Left colon (tissue), 2 donors: ENCODE results near the gene DCDC2. TPM values are rescaled to one million over a fixed set of nuclear protein-coding genes. Genes with fewer than 3 reads are reported as not detected.

ENCODE experiments used
- ATAC-seq: fragments of 200-7000 bp; cut with Tn5 transposase; one replicate; pipeline ENCODE4 v1.9.1; 2020; ENCODE audit warnings: mild to moderate bottlenecking, moderate library complexity
- DNase-seq, 2 donors: peaks; one replicate each; pipeline ENCODE4 v3.0.0-alpha.2; 2020
- intact Hi-C, 2 donors: fragments of 100-400 bp; cut with DNase I in 1 of 2; cut with micrococcal nuclease in 1 of 2; formaldehyde crosslinking; loops; one replicate each; pipeline versions ENCODE4 v1.11.2 to v1.14.0; 2022; cut with DNase I, micrococcal nuclease
- total RNA-seq, 2 donors: library from RNA; stranded (reverse); fragmentation: NEBNext Ultra II Directional; extraction: Animal tissue kit (Norgen Biotek cat#: 25700); gene quantifications; one replicate each; pipeline ENCODE4 v1.2.1, GENCODE V29; 2021
- donor health status: DM: no; HTN: no; CAD: no.
- donor health status: DM: yes; HTN: yes; CAD: no.

DCDC2 gene
- total RNA-seq, 2 donors from 2014 or later, result 1.7 to 2.1 TPM

- no peak for DNase-seq
- no peak for ATAC-seq
- intact Hi-C loops, result no loop called here
Observed at GRCh38 chr6:24139080-24139479, 218.8 kb downstream of the DCDC2 start.

DNA sequence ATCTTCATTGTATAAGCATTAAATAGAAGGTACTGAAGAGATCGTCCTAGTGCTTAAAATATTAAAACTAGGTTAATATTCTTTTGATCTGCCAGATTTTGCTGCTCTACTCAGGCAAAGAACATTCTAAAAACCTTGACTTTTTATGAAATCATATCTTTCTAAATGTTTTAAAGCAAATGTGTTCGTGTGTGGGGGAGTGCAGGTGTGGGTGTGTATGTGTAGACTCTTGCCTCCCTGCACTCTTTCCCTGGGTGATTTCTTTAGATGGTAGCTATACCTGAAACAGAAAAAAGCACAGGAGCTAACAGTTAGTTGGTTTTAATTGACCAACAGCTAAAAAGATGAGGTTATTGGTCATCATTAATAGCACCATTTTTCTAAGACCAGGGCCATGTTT, 226.1 kb downstream of the DCDC2 start:
- DNase-seq (no peak), ATAC-seq (no peak)
- intact Hi-C loops, result no loop called here

DNA sequence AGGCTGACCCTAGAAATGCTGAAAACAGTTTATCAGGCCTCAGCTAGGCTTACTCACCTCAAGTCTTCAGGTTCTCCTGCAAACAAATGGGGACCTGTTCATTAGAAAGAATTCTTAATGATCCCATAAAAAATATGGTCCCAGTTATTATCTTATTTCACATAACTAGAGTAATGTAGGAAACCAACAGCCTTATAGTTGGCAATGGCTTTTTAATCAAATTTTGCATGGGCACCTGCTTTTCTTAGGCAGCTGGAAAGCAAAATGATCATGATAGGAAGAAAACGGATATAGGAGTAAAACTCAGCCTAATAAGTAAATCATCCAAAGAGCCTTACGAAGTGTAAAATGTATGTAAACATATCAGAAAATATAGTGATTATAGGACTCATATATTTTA, 230.5 kb downstream of the DCDC2 start:
- intact Hi-C loops, result no loop called here
- ATAC-seq (no peak), DNase-seq (no peak)

GRCh38 chr6:24126586-24127192, 231.2 kb downstream of the DCDC2 start:
- intact Hi-C loops, result no loop called here
- DNase-seq (peak; percentile 28 to 30), ATAC-seq (peak; percentile 68)

GRCh38 chr6:24125980-24126379, 231.9 kb downstream of the DCDC2 start, which contains the start of gene NRSN1:
Gene NRSN1, plus strand, starts transcription at chr6:24126215. Its CDS starts 8,113 bp downstream, at chr6:24134328.
- peak in 1 of 2 donors; percentile 25 for DNase-seq
- peak; percentile 65 for ATAC-seq
- intact Hi-C loops, result no loop called here

GRCh38 chr6:24122139-24122538, 235.7 kb downstream of the DCDC2 start:
- no peak for DNase-seq
- no peak for ATAC-seq
- intact Hi-C loops, result no loop called here

Other genes with a start within 250 kb of the DCDC2 start
- under 1 TPM; 0.12 to 0.45 TPM for gene NRSN1, start 231.8 kb downstream of the DCDC2 start, total RNA-seq
- gene MRS2, start 44.9 kb upstream of the DCDC2 start, total RNA-seq, result 10 to 100 TPM; 26.1 to 26.2 TPM
- gene GPLD1, start 131.5 kb upstream of the DCDC2 start, total RNA-seq, result under 1 TPM; 0.49 to 0.98 TPM
- gene ALDH5A1, start 136.9 kb upstream of the DCDC2 start, total RNA-seq, result 10 to 100 TPM; 13.9 to 18.3 TPM